ENCODE data around the gene TES.

DNA sequence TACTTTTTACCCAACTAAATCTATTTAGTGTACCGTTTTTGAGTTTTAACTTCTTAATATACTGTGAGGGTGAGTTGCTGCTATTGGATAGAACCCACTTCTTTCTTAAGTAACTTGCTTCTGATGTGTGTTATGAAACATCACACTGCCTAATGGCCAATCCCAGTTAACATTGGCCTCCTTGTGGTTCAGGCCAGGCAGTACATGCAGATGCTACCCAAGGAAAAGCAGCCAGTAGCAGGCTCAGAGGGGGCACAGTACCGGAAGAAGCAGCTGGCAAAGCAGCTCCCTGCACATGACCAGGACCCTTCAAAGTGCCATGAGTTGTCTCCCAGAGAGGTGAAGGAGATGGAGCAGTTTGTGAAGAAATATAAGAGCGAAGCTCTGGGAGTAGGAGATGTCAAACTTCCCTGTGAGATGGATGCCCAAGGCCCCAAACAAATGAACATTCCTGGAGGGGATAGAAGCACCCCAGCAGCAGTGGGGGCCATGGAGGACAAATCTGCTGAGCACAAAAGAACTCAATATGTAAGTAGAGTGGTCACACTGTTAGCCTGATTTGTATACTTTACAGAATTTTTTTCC lies 39.7 kb downstream of the TES start:
- TF ChIP-seq CTCF (IDR thresholded peaks at IDR 0.05; ENCODE audit: low read depth, low read length) (peak; percentile 54), POLR2A (IDR thresholded peaks at IDR 0.05; ENCODE audit: extremely low read depth, insufficient read length) (no peak)
